GM19035 (cell line): ENCODE measurements around the gene CHTF8.
A peak's percentile ranks its signal among the peaks of the same experiment; 100 is the strongest.
"Not testable (repeated sequence)": the region's sequence is repeated elsewhere in the genome, so short reads cannot be mapped to it uniquely, and the experiment has no call there.

ENCODE experiments used
- ATAC-seq: cut with Tn5 transposase; IDR thresholded peaks from one replicate; pipeline ENCODE4 v1.9.1; 2021; ENCODE audit not compliant: unreplicated experiment

CHTF8 gene

GRCh38 chr16:69132424-69133252, at the start of gene CHTF8, which contains the start of gene UTP4:
CHTF8 (minus strand) TSS chr16:69132588; CDS start chr16:69121458, 11,130 bp downstream.
UTP4 (plus strand) TSS chr16:69132649; CDS start chr16:69133460, 811 bp downstream.
- ATAC-seq = peak; percentile 89

- no peak for ATAC-seq
Measured at GRCh38 chr16:69180011-69180338, 47.6 kb upstream of the CHTF8 start.

GRCh38 chr16:69179328-69180010, 47.1 kb upstream of the CHTF8 start:
- ATAC-seq = no peak

- ATAC-seq = no peak
Measured at GRCh38 chr16:69176033-69176800, 43.8 kb upstream of the CHTF8 start.

GRCh38 chr16:69171325-69172084, 39.1 kb upstream of the CHTF8 start:
- ATAC-seq = no peak

- no peak for ATAC-seq
Measured at GRCh38 chr16:69169607-69170352, 37.4 kb upstream of the CHTF8 start.

GRCh38 chr16:69169051-69169450, 36.7 kb upstream of the CHTF8 start:
- no peak for ATAC-seq

GRCh38 chr16:69166946-69167930, 34.9 kb upstream of the CHTF8 start:
- no peak for ATAC-seq

- ATAC-seq = no peak
Measured at GRCh38 chr16:69166221-69166833, 33.9 kb upstream of the CHTF8 start.

GRCh38 chr16:69165584-69165983, 33.2 kb upstream of the CHTF8 start:
- no peak for ATAC-seq

- ATAC-seq = no peak
Measured at GRCh38 chr16:69160192-69160591, 27.8 kb upstream of the CHTF8 start.

- no peak for ATAC-seq
Measured at GRCh38 chr16:69157196-69157595, 24.8 kb upstream of the CHTF8 start.

GRCh38 chr16:69150146-69150865, 17.9 kb upstream of the CHTF8 start:
- ATAC-seq = no peak

- not testable (repeated sequence) for ATAC-seq
Measured at GRCh38 chr16:69149621-69150020, 17.2 kb upstream of the CHTF8 start.

- ATAC-seq = no peak
Measured at GRCh38 chr16:69145658-69146057, 13.3 kb upstream of the CHTF8 start.

- no peak for ATAC-seq
Measured at GRCh38 chr16:69143116-69143515, 10.7 kb upstream of the CHTF8 start.

GRCh38 chr16:69141936-69142335, 9.5 kb upstream of the CHTF8 start:
- ATAC-seq = no peak

- ATAC-seq = no peak
Measured at GRCh38 chr16:69141014-69141413, 8.6 kb upstream of the CHTF8 start.
